SK-N-SH treated with all-trans-retinoic acid at 6 μM for 48 hours (cell line): Measurements from ENCODE around the gene NRGN.

ENCODE experiments used
- ARNTL ChIP-seq: fragments of 450-650 bp; formaldehyde crosslinking; IDR thresholded peaks from 2 replicates; pipeline ENCODE4 v1.5.0; 2020; ENCODE audit warnings: low read depth, mild to moderate bottlenecking, moderate library complexity, borderline replicate concordance
- BACH2 ChIP-seq: fragments of 250-450 bp; sonication (Bioruptor Pico); IDR thresholded peaks from 2 replicates; pipeline ENCODE4 v1.9.0; 2021; ENCODE audit warnings: mild to moderate bottlenecking, borderline replicate concordance
- RARB ChIP-seq: fragments of 250-450 bp; sonication (Bioruptor Pico); IDR thresholded peaks from 2 replicates; pipeline ENCODE4 v1.8.0; 2021; ENCODE audit warnings: mild to moderate bottlenecking, moderate library complexity
- SNAI2 ChIP-seq: fragments of 250-450 bp; sonication (Bioruptor Pico); IDR thresholded peaks from 2 replicates; pipeline ENCODE4 v1.5.0; 2020; ENCODE audit warnings: mild to moderate bottlenecking, moderate library complexity
- ZFP3 ChIP-seq: fragments of 250-450 bp; sonication (Bioruptor Pico); IDR thresholded peaks from 2 replicates; pipeline ENCODE4 v1.5.0; 2020; ENCODE audit warnings: mild to moderate bottlenecking, moderate library complexity
- ZNF8 ChIP-seq: fragments of 450-650 bp; formaldehyde crosslinking; IDR thresholded peaks from 2 replicates; pipeline ENCODE4 v1.5.0; 2020; ENCODE audit warnings: mild to moderate bottlenecking, moderate library complexity
- TF ChIP-seq, protein P1 (sequence below): fragments of 250-450 bp; sonication (Bioruptor Pico); IDR thresholded peaks from 2 replicates; pipeline ENCODE4 v1.8.0; 2021; ENCODE audit warnings: low read depth, mild to moderate bottlenecking, moderate library complexity, borderline replicate concordance
- TF ChIP-seq, protein P2 (sequence below): fragments of 250-450 bp; sonication (Bioruptor Pico); IDR thresholded peaks from 2 replicates; pipeline ENCODE4 v1.8.0; 2020; ENCODE audit warnings: mild to moderate bottlenecking, moderate library complexity, borderline replicate concordance

DNA sequence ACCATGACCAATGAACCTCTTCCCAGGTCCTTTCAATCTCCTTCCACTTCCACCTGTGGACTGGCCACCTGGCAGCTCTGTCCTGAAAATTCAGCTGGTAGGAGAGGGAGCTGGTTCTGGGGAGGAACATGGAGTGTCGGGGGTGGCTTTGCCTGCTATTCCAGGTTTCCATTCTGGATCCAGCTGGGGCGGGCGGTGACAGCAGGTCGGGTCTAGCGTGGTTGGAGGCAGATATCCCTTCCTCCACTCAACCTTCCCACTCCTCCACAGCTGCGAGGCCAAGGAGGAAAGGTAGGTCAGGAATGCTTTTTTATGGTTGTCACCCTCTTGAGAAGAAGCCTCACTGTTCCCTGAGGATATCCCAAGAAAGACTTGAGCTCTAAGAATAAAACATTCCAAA lies 3.3 kb downstream of the NRGN start:
- TF ChIP-seq, protein P1, sequence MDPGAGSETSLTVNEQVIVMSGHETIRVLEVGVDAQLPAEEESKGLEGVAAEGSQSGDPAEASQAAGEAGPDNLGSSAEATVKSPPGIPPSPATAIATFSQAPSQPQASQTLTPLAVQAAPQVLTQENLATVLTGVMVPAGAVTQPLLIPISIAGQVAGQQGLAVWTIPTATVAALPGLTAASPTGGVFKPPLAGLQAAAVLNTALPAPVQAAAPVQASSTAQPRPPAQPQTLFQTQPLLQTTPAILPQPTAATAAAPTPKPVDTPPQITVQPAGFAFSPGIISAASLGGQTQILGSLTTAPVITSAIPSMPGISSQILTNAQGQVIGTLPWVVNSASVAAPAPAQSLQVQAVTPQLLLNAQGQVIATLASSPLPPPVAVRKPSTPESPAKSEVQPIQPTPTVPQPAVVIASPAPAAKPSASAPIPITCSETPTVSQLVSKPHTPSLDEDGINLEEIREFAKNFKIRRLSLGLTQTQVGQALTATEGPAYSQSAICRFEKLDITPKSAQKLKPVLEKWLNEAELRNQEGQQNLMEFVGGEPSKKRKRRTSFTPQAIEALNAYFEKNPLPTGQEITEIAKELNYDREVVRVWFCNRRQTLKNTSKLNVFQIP (CRISPR knock-in tag) = no peak
- TF ChIP-seq RARB (CRISPR knock-in tag) (no peak), ARNTL (no peak), ZNF8 (CRISPR knock-in tag) (no peak), BACH2 (no peak), ZFP3 (CRISPR knock-in tag) (no peak), SNAI2 (CRISPR knock-in tag) (no peak)
- TF ChIP-seq, protein P2, sequence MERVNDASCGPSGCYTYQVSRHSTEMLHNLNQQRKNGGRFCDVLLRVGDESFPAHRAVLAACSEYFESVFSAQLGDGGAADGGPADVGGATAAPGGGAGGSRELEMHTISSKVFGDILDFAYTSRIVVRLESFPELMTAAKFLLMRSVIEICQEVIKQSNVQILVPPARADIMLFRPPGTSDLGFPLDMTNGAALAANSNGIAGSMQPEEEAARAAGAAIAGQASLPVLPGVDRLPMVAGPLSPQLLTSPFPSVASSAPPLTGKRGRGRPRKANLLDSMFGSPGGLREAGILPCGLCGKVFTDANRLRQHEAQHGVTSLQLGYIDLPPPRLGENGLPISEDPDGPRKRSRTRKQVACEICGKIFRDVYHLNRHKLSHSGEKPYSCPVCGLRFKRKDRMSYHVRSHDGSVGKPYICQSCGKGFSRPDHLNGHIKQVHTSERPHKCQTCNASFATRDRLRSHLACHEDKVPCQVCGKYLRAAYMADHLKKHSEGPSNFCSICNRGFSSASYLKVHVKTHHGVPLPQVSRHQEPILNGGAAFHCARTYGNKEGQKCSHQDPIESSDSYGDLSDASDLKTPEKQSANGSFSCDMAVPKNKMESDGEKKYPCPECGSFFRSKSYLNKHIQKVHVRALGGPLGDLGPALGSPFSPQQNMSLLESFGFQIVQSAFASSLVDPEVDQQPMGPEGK = no peak
